T-helper 1 cell (primary cell): ENCODE results near the gene ACACB.
"Not testable (repeated sequence)": the region's sequence is repeated elsewhere in the genome, so short reads cannot be mapped to it uniquely, and the experiment has no call there.

Experiments used
- DNase-seq, 5 donors: peaks; one replicate each; pipeline ENCODE4 v3.0.0-alpha.2; 2012 to 2020

ACACB gene

GRCh38 chr12:109144224-109144623 lies 27.8 kb downstream of the ACACB start:
- no peak for DNase-seq

- DNase-seq = not testable (repeated sequence)
Measured at GRCh38 chr12:109147126-109147525, 30.7 kb downstream of the ACACB start.

- DNase-seq = no peak
Measured at GRCh38 chr12:109147954-109148353, 31.6 kb downstream of the ACACB start.

GRCh38 chr12:109150124-109150640 lies 33.8 kb downstream of the ACACB start:
- DNase-seq = no peak

GRCh38 chr12:109151457-109151856 lies 35.1 kb downstream of the ACACB start:
- no peak for DNase-seq

- no peak for DNase-seq
Measured at GRCh38 chr12:109153821-109154441, 37.5 kb downstream of the ACACB start.

GRCh38 chr12:109154451-109155438 lies 38.4 kb downstream of the ACACB start:
- peak; percentile 63 to 78 (median 72) for DNase-seq

GRCh38 chr12:109156036-109156435 lies 39.6 kb downstream of the ACACB start:
- no peak for DNase-seq

GRCh38 chr12:109156586-109156985 lies 40.2 kb downstream of the ACACB start:
- no peak for DNase-seq

- no peak for DNase-seq
Measured at GRCh38 chr12:109157986-109158385, 41.6 kb downstream of the ACACB start.

- no peak for DNase-seq
Measured at GRCh38 chr12:109160433-109160832, 44.0 kb downstream of the ACACB start.

GRCh38 chr12:109160873-109161272 lies 44.5 kb downstream of the ACACB start:
- DNase-seq = no peak

- no peak for DNase-seq
Measured at GRCh38 chr12:109162551-109162950, 46.2 kb downstream of the ACACB start.

- DNase-seq = no peak
Measured at GRCh38 chr12:109163167-109163566, 46.8 kb downstream of the ACACB start.

- no peak for DNase-seq
Measured at GRCh38 chr12:109165599-109165998, 49.2 kb downstream of the ACACB start.

- DNase-seq = no peak
Measured at GRCh38 chr12:109166371-109166770, 50.0 kb downstream of the ACACB start.

GRCh38 chr12:109167781-109168180 lies 51.4 kb downstream of the ACACB start:
- DNase-seq = no peak

- no peak for DNase-seq
Measured at GRCh38 chr12:109169262-109169661, 52.9 kb downstream of the ACACB start.

GRCh38 chr12:109169686-109170085 lies 53.3 kb downstream of the ACACB start:
- no peak for DNase-seq

- DNase-seq = no peak
Measured at GRCh38 chr12:109170324-109170723, 53.9 kb downstream of the ACACB start.

GRCh38 chr12:109172787-109173186 lies 56.4 kb downstream of the ACACB start:
- not testable (repeated sequence) for DNase-seq

GRCh38 chr12:109173443-109174240 lies 57.3 kb downstream of the ACACB start:
- DNase-seq = no peak

- DNase-seq = no peak
Measured at GRCh38 chr12:109174468-109174867, 58.1 kb downstream of the ACACB start.
